ENCODE results near the gene CAST.
"Not testable (repeated sequence)": the region's sequence is repeated elsewhere in the genome, so short reads cannot be mapped to it uniquely, and the experiment has no call there.

Gene CAST

GRCh38 chr5:96661855-96662724 is at the start of gene CAST:
CAST (plus strand) TSS chr5:96662376; CDS start chr5:96662423, 47 bp downstream.
- no CpG with 5 or more reads among the region's 75 CpGs for WGBS (ENCODE audit: insufficient coverage, insufficient read length)
- H3K4me1 ChIP-seq (ENCODE audit: control insufficient read depth, insufficient read depth, low read length), result no peaks in the 10 kb centered on the region
- no peaks in the 10 kb centered on the region for H3K9me3 ChIP-seq (ENCODE audit: control insufficient read depth, insufficient read depth, low read length)
- H3K27me3 ChIP-seq (ENCODE audit: control insufficient read depth, insufficient read depth, low read length), result peaks cover 4% of the 10 kb centered on the region; the same call in 1 of the 2 replicates
- H3K4me3 ChIP-seq (ENCODE audit: low read length), result peak within 1 kb of the TSS; percentile 86
- no peaks in the 10 kb centered on the region for H3K36me3 ChIP-seq (ENCODE audit: control insufficient read depth, insufficient read depth, low read length)
- no peak for DNase-seq (ENCODE audit: low read depth, low spot score)
- H3K27ac ChIP-seq (ENCODE audit: low read length), result no peak within 1 kb of the TSS

GRCh38 chr5:96614110-96614691 is 48.0 kb upstream of the CAST start:
- no CpG with 5 or more reads among the region's 6 CpGs for WGBS (ENCODE audit: insufficient coverage, insufficient read length)

GRCh38 chr5:96615223-96615622 is 47.0 kb upstream of the CAST start:
- Histone ChIP-seq H3K9me3 (ENCODE audit: control insufficient read depth, insufficient read depth, low read length) (peaks cover 4% of the 10 kb centered on the region), H3K4me1 (ENCODE audit: control insufficient read depth, insufficient read depth, low read length) (no peaks in the 10 kb centered on the region), H3K4me3 (ENCODE audit: low read length) (no peak overlapping the region), H3K27me3 (ENCODE audit: control insufficient read depth, insufficient read depth, low read length) (no peaks in the 10 kb centered on the region), H3K27ac (ENCODE audit: low read length) (no peak overlapping the region), H3K36me3 (ENCODE audit: control insufficient read depth, insufficient read depth, low read length) (no peaks in the 10 kb centered on the region)
- WGBS (ENCODE audit: insufficient coverage, insufficient read length), result no CpG with 5 or more reads among the region's 3 CpGs
- no peak for DNase-seq (ENCODE audit: low read depth, low spot score)

More at GRCh38 chr5:96614110-96614691, 48.0 kb upstream of the CAST start:
- peak; percentile 47 for DNase-seq (ENCODE audit: low read depth, low spot score)
- Histone ChIP-seq H3K27me3 (ENCODE audit: control insufficient read depth, insufficient read depth, low read length) (no peaks in the 10 kb centered on the region), H3K4me1 (ENCODE audit: control insufficient read depth, insufficient read depth, low read length) (no peaks in the 10 kb centered on the region), H3K4me3 (ENCODE audit: low read length) (no peak overlapping the region), H3K36me3 (ENCODE audit: control insufficient read depth, insufficient read depth, low read length) (no peaks in the 10 kb centered on the region), H3K27ac (ENCODE audit: low read length) (no peak overlapping the region), H3K9me3 (ENCODE audit: control insufficient read depth, insufficient read depth, low read length) (peaks cover 4% of the 10 kb centered on the region)

- Histone ChIP-seq H3K27me3 (ENCODE audit: control insufficient read depth, insufficient read depth, low read length) (no peaks in the 10 kb centered on the region), H3K4me1 (ENCODE audit: control insufficient read depth, insufficient read depth, low read length) (no peaks in the 10 kb centered on the region), H3K4me3 (ENCODE audit: low read length) (no peak overlapping the region), H3K36me3 (ENCODE audit: control insufficient read depth, insufficient read depth, low read length) (no peaks in the 10 kb centered on the region), H3K9me3 (ENCODE audit: control insufficient read depth, insufficient read depth, low read length) (peaks cover 4% of the 10 kb centered on the region), H3K27ac (ENCODE audit: low read length) (no peak overlapping the region)
- WGBS (ENCODE audit: insufficient coverage, insufficient read length), result no CpG with 5 or more reads among the region's 3 CpGs
- DNase-seq (ENCODE audit: low read depth, low spot score), result no peak
These were observed 45.4 kb upstream of the CAST start for GRCh38 chr5:96616801-96617200.

GRCh38 chr5:96618311-96619016 is 43.7 kb upstream of the CAST start:
- not testable (repeated sequence) for H3K4me3 ChIP-seq (ENCODE audit: low read length); H3K27ac ChIP-seq (ENCODE audit: low read length); H3K36me3 ChIP-seq (ENCODE audit: control insufficient read depth, insufficient read depth, low read length); H3K4me1 ChIP-seq (ENCODE audit: control insufficient read depth, insufficient read depth, low read length); H3K27me3 ChIP-seq (ENCODE audit: control insufficient read depth, insufficient read depth, low read length); H3K9me3 ChIP-seq (ENCODE audit: control insufficient read depth, insufficient read depth, low read length); DNase-seq (ENCODE audit: low read depth, low spot score)
- no CpG with 5 or more reads among the region's 30 CpGs for WGBS (ENCODE audit: insufficient coverage, insufficient read length)

- H3K9me3 ChIP-seq (ENCODE audit: control insufficient read depth, insufficient read depth, low read length), result peaks cover 4% of the 10 kb centered on the region
- DNase-seq (ENCODE audit: low read depth, low spot score), result no peak
- no peaks in the 10 kb centered on the region for H3K4me1 ChIP-seq (ENCODE audit: control insufficient read depth, insufficient read depth, low read length)
- H3K36me3 ChIP-seq (ENCODE audit: control insufficient read depth, insufficient read depth, low read length), result no peaks in the 10 kb centered on the region
- no peak overlapping the region for H3K4me3 ChIP-seq (ENCODE audit: low read length)
- H3K27me3 ChIP-seq (ENCODE audit: control insufficient read depth, insufficient read depth, low read length), result no peaks in the 10 kb centered on the region
- H3K27ac ChIP-seq (ENCODE audit: low read length), result no peak overlapping the region
- WGBS (ENCODE audit: insufficient coverage, insufficient read length), result no CpG with 5 or more reads among the region's 2 CpGs
These were observed 42.2 kb upstream of the CAST start for GRCh38 chr5:96619946-96620345.

- H3K9me3 ChIP-seq (ENCODE audit: control insufficient read depth, insufficient read depth, low read length), result no peaks in the 10 kb centered on the region
- H3K27me3 ChIP-seq (ENCODE audit: control insufficient read depth, insufficient read depth, low read length), result no peaks in the 10 kb centered on the region
- H3K4me3 ChIP-seq (ENCODE audit: low read length), result no peak overlapping the region
- no peak for DNase-seq (ENCODE audit: low read depth, low spot score)
- no peaks in the 10 kb centered on the region for H3K36me3 ChIP-seq (ENCODE audit: control insufficient read depth, insufficient read depth, low read length)
- no CpG with 5 or more reads among the region's 3 CpGs for WGBS (ENCODE audit: insufficient coverage, insufficient read length)
- H3K4me1 ChIP-seq (ENCODE audit: control insufficient read depth, insufficient read depth, low read length), result no peaks in the 10 kb centered on the region
- H3K27ac ChIP-seq (ENCODE audit: low read length), result no peak overlapping the region
These were observed 37.6 kb upstream of the CAST start for GRCh38 chr5:96624596-96624995.

GRCh38 chr5:96625365-96625764 is 36.8 kb upstream of the CAST start:
- no peaks in the 10 kb centered on the region for H3K27me3 ChIP-seq (ENCODE audit: control insufficient read depth, insufficient read depth, low read length)
- no peak overlapping the region for H3K27ac ChIP-seq (ENCODE audit: low read length)
- H3K9me3 ChIP-seq (ENCODE audit: control insufficient read depth, insufficient read depth, low read length), result no peaks in the 10 kb centered on the region
- DNase-seq (ENCODE audit: low read depth, low spot score), result no peak
- no peak overlapping the region for H3K4me3 ChIP-seq (ENCODE audit: low read length)
- no peaks in the 10 kb centered on the region for H3K4me1 ChIP-seq (ENCODE audit: control insufficient read depth, insufficient read depth, low read length)
- WGBS (ENCODE audit: insufficient coverage, insufficient read length), result no CpG with 5 or more reads among the region's 2 CpGs
- H3K36me3 ChIP-seq (ENCODE audit: control insufficient read depth, insufficient read depth, low read length), result no peaks in the 10 kb centered on the region

- Histone ChIP-seq H3K9me3 (ENCODE audit: control insufficient read depth, insufficient read depth, low read length) (no peaks in the 10 kb centered on the region), H3K27ac (ENCODE audit: low read length) (no peak overlapping the region), H3K36me3 (ENCODE audit: control insufficient read depth, insufficient read depth, low read length) (no peaks in the 10 kb centered on the region), H3K4me3 (ENCODE audit: low read length) (no peak overlapping the region), H3K4me1 (ENCODE audit: control insufficient read depth, insufficient read depth, low read length) (no peaks in the 10 kb centered on the region), H3K27me3 (ENCODE audit: control insufficient read depth, insufficient read depth, low read length) (no peaks in the 10 kb centered on the region)
- DNase-seq (ENCODE audit: low read depth, low spot score), result no peak
- no CpG with 5 or more reads among the region's 2 CpGs for WGBS (ENCODE audit: insufficient coverage, insufficient read length)
These were observed 35.2 kb upstream of the CAST start for GRCh38 chr5:96626956-96627355.

GRCh38 chr5:96627792-96628398 is 34.3 kb upstream of the CAST start:
- no peaks in the 10 kb centered on the region for H3K36me3 ChIP-seq (ENCODE audit: control insufficient read depth, insufficient read depth, low read length)
- DNase-seq (ENCODE audit: low read depth, low spot score), result no peak
- no peak overlapping the region for H3K4me3 ChIP-seq (ENCODE audit: low read length)
- H3K27me3 ChIP-seq (ENCODE audit: control insufficient read depth, insufficient read depth, low read length), result no peaks in the 10 kb centered on the region
- no peak overlapping the region for H3K27ac ChIP-seq (ENCODE audit: low read length)
- H3K9me3 ChIP-seq (ENCODE audit: control insufficient read depth, insufficient read depth, low read length), result no peaks in the 10 kb centered on the region
- H3K4me1 ChIP-seq (ENCODE audit: control insufficient read depth, insufficient read depth, low read length), result no peaks in the 10 kb centered on the region
- WGBS (ENCODE audit: insufficient coverage, insufficient read length), result no CpG with 5 or more reads among the region's 2 CpGs

All from iPS DF 6.9 (cell line).